Stimulated activated CD4-positive, alpha-beta T cell treated with anti-CD3 and anti-CD28 coated beads, TNF-alpha, amount 100 ng/mL, for 48 hours (primary cell): ENCODE data around the gene CCDC38.
"Not testable (repeated sequence)": the region's sequence is repeated elsewhere in the genome, so short reads cannot be mapped to it uniquely, and the experiment has no call there.

Experiments used
- DNase-seq, 3 donors: peaks; one replicate each; pipeline ENCODE4 v3.0.0-alpha.2; 2020; ENCODE audit warnings: low read depth in 3 of 3

Gene CCDC38

GRCh38 chr12:95942524-95943329, at the start of gene CCDC38:
Gene CCDC38 (minus strand): TSS chr12:95942614. CDS start chr12:95936509, 6,105 bp downstream.
- DNase-seq: peak; percentile 63 to 80 (median 80)

- no peak for DNase-seq
Measured at GRCh38 chr12:95990136-95990535, 47.7 kb upstream of the CCDC38 start.

DNA sequence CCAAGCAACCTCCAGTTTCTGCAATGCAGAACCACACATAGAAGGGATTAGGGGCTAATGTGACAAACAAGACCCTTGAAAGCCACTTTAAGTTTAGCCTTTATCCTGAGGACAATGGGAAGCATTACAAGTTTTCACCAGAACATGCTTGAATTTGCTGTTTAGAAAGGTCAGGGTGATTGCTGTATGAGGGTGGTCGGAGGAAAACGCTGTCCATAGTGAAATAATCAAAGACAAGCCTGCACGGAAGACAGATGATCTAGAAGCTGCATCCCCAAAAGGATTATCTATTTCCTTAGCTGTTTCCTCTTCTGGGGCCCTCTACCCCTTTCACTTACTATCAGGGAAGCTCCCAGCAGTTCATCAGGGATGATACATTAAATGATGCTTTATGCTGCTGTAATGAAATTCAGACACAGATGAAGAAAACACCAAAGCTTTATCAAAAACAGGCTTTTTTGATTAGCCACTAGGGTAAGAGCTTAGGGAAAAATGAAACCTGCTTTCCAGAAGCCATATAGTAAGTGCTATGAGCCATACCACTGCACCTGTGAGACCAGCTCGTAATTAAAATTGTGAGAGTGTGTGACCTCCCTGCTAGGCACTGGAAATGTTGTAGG, 47.2 kb upstream of the CCDC38 start:
- DNase-seq: no peak

DNA sequence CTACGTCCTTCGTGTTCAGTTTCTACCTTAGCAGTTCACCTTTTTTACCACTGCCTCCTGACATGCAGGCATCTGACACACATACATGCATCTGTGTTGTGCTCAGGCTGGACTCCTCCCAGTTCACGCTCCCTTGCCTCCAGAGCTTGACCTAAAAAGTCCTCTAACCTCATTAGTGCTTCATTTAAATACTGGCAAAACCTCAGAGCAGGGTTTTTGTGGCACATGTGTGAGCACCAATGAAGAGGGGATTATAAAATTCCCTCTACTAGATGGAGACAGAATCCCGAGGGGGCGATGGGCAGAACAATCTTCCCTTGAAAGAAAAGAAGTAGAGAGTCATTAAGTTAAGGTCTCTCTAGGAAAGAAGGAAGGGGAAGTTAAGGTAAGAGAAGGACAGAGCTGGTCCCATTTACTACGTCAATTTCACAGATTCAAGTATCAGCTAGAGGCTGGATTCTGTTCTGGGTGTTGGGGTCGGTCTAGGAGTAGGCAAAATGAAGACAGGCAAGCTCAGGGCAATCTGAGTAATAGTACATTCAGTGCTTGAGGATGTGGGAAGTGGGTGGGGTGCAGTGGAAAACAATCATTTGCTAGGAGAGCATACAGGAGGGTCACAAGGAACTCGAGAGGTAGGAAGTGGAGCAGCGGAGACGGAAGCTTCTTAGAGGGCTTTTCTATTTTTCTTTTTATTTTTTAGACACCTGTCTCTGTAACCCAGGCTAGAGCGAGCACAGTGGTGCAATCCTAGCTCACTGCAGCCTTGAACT, 46.3 kb upstream of the CCDC38 start:
- DNase-seq: no peak

DNA sequence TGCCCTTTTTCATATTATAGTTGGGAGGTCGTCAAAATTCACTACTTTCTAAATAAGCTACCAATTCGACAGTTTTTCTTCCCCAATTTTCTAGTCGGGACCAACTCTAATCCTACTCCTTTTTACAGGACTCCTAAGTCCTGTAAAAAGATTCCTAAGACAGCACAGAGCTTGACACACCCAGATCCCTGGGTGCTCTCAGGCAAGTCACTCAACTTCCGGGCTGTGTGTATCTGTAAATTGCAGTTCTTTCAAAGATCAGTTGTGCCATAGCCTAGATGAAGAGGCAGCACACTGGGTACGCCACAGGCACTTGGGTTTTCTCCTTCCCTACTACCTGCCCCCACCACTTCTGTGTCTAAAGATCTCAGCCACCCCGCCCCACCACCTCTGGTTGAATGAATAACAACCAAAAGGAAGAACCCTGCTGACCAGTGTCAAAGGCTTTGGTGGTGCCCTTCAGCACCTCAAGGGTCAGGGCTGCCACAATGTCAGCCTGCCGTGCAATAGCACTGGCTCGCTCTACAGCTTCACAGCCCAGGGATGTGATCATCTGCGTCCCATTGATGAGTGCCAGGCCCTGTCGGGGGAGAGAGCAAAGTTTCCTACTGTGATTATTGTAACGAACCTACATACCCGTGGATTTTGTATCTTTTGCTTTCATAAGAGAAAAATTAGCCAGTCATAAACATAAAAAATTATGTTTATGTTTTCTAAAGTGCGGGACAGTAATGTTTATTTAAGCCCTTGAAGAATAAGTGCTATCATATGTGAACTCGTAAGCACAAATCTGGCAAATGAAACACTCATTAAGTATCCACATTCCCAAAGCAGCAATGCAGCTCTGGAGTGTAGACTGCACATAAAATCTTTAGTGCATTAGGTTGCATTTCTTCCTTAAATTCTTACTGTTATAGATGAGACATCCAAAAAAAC, 44.5 kb upstream of the CCDC38 start:
- no peak for DNase-seq

DNA sequence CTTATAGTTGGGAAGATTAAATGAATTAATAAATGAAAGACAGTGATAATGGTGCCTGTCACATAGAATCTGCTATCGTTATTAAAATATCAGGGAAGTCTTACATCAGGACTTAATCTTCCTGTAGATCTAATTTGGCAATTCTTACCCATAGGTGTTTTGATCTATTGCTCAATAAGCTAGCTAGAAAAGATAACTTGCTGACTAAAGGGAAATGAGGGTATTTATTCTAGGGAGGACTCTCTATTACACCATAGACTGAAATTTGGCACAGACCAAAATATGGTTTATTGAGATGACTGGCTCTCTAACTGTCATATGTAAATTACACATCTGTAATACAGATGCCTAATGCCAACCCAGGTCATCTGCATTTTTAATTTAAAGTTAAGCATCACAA, 42.3 kb upstream of the CCDC38 start:
- no peak for DNase-seq

- DNase-seq: no peak
Measured at GRCh38 chr12:95982602-95983001, 40.2 kb upstream of the CCDC38 start.

DNA sequence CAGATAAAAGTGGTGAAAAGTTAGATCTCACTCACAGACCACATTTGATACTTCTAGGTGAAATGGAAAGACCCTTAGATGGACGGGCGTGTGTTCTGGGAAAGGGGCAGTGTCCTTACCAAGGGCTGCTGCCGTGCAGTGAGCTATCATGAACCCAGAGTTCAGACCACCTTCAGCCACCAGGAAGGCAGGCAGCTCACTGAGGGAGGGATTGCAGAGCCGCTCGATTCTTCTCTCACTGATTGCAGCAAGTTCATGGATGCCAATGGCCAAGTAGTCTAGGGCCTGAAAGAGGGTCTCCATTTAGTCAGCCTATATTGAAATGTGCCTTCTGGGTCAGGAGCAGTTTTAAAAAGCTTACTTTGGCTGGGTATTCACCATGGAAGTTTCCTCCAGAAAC, 38.0 kb upstream of the CCDC38 start:
- DNase-seq: no peak

DNA sequence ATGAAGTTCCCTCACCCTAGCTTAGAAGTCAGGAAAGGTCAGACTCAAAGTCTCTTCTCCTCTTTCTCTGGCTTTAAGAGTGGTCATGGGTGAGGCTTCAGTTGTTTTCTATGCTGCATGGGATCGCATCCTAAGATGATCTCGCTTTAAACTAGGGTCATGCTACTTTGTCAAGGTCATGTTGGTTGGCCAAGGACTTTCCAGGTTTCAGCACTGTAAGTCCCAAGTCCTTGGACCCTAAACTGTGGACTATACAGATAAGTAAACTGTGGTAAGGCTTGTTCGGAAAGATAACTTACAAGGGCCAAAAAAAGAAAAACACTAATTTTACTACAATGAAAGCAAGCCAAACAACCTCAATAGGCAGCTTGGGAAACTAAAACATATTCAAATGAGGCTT, 36.4 kb upstream of the CCDC38 start:
- DNase-seq: no peak

GRCh38 chr12:95978351-95978750, 35.9 kb upstream of the CCDC38 start:
- no peak for DNase-seq

DNA sequence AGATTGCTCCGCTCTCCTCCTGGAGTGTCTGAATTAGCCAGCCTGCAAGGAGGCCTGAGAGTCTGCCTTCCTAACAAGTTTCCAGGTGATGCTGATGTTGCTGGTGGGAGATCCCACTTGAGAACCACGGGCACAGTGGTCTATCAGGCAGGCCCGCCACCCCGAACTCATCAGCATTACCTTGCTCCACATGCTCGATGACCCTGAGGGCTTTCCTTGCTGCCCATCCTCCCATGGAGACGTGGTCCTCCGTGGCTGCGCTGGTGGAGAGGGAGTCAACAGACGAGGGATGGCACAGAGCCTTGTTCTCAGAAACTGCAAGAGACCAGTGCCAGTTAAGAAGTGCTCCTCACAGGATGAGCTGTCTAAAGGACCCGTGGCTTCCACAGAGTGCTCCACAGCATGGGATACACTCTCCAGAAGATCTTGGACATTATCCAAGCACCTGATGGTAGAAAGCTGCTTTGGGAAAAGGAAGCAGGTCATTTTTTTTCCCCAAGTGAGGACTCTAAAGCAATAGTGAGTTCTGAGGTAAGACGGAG, 35.4 kb upstream of the CCDC38 start:
- DNase-seq: no peak

- no peak for DNase-seq
Measured at GRCh38 chr12:95976416-95976832, 34.0 kb upstream of the CCDC38 start.

- DNase-seq: no peak
Measured at GRCh38 chr12:95975491-95975890, 33.1 kb upstream of the CCDC38 start.

DNA sequence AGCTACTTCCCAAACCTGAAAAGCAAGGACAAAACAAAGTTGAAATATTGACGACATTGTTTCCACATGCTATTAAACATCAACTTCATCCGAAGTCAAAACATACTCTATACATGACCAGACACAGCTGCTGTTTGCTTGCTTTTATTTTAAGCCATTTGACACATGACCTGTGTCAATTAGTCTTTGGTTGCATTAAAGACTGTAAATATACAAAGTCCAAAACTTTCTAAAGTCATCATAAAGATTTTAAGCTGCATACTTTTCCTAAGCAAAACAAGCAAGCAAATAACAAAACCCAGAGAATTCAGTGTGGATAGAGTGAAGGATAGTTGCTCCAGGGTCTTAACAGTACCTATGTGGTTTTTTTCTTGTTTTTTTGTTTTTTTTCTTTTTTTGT, 31.9 kb upstream of the CCDC38 start:
- DNase-seq: no peak

GRCh38 chr12:95972832-95973456, 30.5 kb upstream of the CCDC38 start:
- DNase-seq: no peak

GRCh38 chr12:95970905-95971304, 28.5 kb upstream of the CCDC38 start:
- DNase-seq: no peak

- not testable (repeated sequence) for DNase-seq
Measured at GRCh38 chr12:95969116-95969515, 26.7 kb upstream of the CCDC38 start.

DNA sequence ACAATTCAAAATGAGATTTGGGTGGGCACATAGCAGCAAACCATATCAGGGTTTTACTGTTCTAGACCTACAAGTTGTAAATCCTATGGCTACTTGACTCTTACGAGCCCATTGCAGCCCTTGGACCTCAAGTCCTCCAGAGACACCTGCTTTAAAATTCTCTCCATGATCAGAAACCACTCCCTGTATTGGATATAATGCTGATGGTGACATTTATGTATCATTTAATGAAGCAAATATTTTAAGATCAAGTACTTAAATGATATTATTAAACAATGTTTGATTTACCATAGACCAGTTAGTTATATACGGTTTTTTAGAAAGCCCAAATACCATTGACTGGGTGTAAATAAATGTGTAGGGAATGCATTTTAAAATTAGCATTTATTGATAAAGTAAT, 24.9 kb upstream of the CCDC38 start:
- no peak for DNase-seq

DNA sequence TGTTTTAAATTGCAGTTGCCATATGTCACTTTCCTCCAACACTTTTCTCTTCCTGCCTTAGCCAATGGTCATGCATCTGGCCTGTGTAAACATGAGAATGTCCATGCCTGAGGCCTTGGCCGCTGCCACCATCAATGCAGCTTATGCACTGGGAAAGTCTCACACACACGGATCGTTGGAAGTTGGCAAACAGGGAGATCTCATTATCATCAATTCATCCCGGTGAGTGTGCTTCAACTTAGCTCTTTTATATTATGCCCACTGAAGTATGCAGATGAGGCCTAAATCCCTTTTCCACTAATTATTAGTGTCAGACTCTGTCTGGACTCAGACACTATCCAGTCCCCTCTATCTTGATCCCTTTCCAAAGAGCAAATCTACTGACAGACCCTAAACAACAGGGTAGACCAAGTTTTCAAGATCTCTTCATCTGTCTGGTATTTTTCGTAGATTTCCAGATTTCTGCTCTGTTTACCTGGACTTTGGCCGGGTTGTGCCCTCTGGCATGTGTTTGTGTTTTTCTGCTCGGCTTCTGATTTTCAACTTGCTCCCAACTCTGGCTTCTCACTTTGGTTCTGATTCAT, 24.0 kb upstream of the CCDC38 start:
- DNase-seq: no peak

- no peak for DNase-seq
Measured at GRCh38 chr12:95963096-95963495, 20.7 kb upstream of the CCDC38 start.
